Astrocyte (in vitro differentiated cells and primary cell): Measurements from ENCODE around the gene C1GALT1. TPM values are rescaled to one million over a fixed set of nuclear protein-coding genes. Genes with fewer than 3 reads are reported as not detected.

Experiments used
- DNase-seq: peaks from one replicate; pipeline ENCODE4 v3.0.0-alpha.2; 2010; ENCODE audit warnings: low read depth
- FAIRE-seq: peaks from 2 replicates; lab custom pipeline; 2011; peaks lifted over from hg19 to GRCh38; lab: Jason Lieb, UNC
- H2AFZ ChIP-seq: 2 replicates; pipeline ENCODE4 v1.6.0; 2012; ENCODE audit warnings: low read depth, low read length, inconsistent platforms
- H3K27ac ChIP-seq: 2 replicates; pipeline ENCODE4 v1.5.1; 2011; ENCODE audit warnings: low read depth, low read length, inconsistent platforms
- H3K27me3 ChIP-seq: 2 replicates; pipeline ENCODE4 v1.6.0; 2011; ENCODE audit warnings: low read length, inconsistent platforms; ENCODE audit not compliant: insufficient read depth
- H3K36me3 ChIP-seq: 2 replicates; pipeline ENCODE4 v1.5.1; 2011; ENCODE audit warnings: low read length, inconsistent platforms; ENCODE audit not compliant: insufficient read depth
- H3K4me1 ChIP-seq: 2 replicates; pipeline ENCODE4 v1.5.1; 2011; ENCODE audit warnings: low read length, inconsistent platforms; ENCODE audit not compliant: insufficient read depth
- H3K4me2 ChIP-seq: 2 replicates; pipeline ENCODE4 v1.6.0; 2012; ENCODE audit warnings: low read length, inconsistent platforms
- H3K4me3 ChIP-seq: 2 replicates; pipeline ENCODE4 v1.5.1; 2011; ENCODE audit warnings: low read depth, mild to moderate bottlenecking, low read length, inconsistent platforms; ENCODE audit not compliant: insufficient read depth
- H3K79me2 ChIP-seq: 2 replicates; pipeline ENCODE4 v1.6.0; 2012; ENCODE audit warnings: mild to moderate bottlenecking, low read length, inconsistent platforms; ENCODE audit not compliant: insufficient read depth
- H3K9ac ChIP-seq: 2 replicates; pipeline ENCODE4 v1.6.0; 2012; ENCODE audit warnings: mild to moderate bottlenecking, low read length, inconsistent platforms
- H3K9me3 ChIP-seq: 2 replicates; pipeline ENCODE4 v1.5.1; 2012; ENCODE audit warnings: low read depth, mild to moderate bottlenecking, low read length, inconsistent platforms; ENCODE audit not compliant: insufficient read depth
- H4K20me1 ChIP-seq: 2 replicates; pipeline ENCODE4 v1.6.0; 2012; ENCODE audit warnings: low read length, inconsistent platforms; ENCODE audit not compliant: insufficient read depth
- H3K27ac Mint-ChIP-seq: one replicate; pipeline ENCODE4 v1.8.0; 2021; ENCODE audit warnings: mild to moderate bottlenecking, mixed read lengths; ENCODE audit not compliant: unreplicated experiment
- H3K27me3 Mint-ChIP-seq: one replicate; pipeline ENCODE4 v1.8.0; 2021; ENCODE audit warnings: low read depth, mixed read lengths; ENCODE audit not compliant: unreplicated experiment
- H3K36me3 Mint-ChIP-seq: one replicate; pipeline ENCODE4 v1.8.0; 2021; ENCODE audit warnings: low read depth, mixed read lengths; ENCODE audit not compliant: unreplicated experiment
- H3K4me1 Mint-ChIP-seq: one replicate; pipeline ENCODE4 v1.8.0; 2021; ENCODE audit warnings: low read depth, mixed read lengths; ENCODE audit not compliant: unreplicated experiment
- H3K4me3 Mint-ChIP-seq: one replicate; pipeline ENCODE4 v1.8.0; 2021; ENCODE audit warnings: mild to moderate bottlenecking, moderate library complexity, mixed read lengths; ENCODE audit not compliant: unreplicated experiment
- H3K9me3 Mint-ChIP-seq: one replicate; pipeline ENCODE4 v1.8.0; 2021; ENCODE audit warnings: mild to moderate bottlenecking, mixed read lengths; ENCODE audit not compliant: unreplicated experiment
- CTCF ChIP-seq: IDR thresholded peaks from 2 replicates; pipeline ENCODE4 v1.5.1; 2011; ENCODE audit warnings: low read depth, mild to moderate bottlenecking, inconsistent platforms, low read length, moderate library complexity; ENCODE audit not compliant: insufficient read depth
- EZH2 ChIP-seq: IDR thresholded peaks from 2 replicates; pipeline ENCODE4 v1.6.1; 2012; ENCODE audit warnings: mild to moderate bottlenecking, low read length, inconsistent platforms; ENCODE audit not compliant: insufficient read depth
- total RNA-seq: library from RNA; stranded (reverse); gene quantifications from 2 replicates; pipeline ENCODE4 v1.2.1, GENCODE V29; 2021

Gene C1GALT1
- total RNA-seq, 1 donor from 2014 or later = 40.0 TPM

- DNase-seq = peak; percentile 4
- TF ChIP-seq EZH2 = no peak
- no peak for TF ChIP-seq CTCF
- H3K27ac Mint-ChIP-seq = no peak overlapping the region
Observed at GRCh38 chr7:7276161-7276560, 93.8 kb downstream of the C1GALT1 start.

GRCh38 chr7:7290429-7291122 lies 108.2 kb downstream of the C1GALT1 start:
- H3K4me2 ChIP-seq = no peak overlapping the region
- H3K9me3 ChIP-seq = no peaks in the 10 kb centered on the region
- no peaks in the 10 kb centered on the region for H3K79me2 ChIP-seq
- no peaks in the 10 kb centered on the region for H4K20me1 ChIP-seq
- H3K36me3 Mint-ChIP-seq = no peaks in the 10 kb centered on the region
- H3K27ac Mint-ChIP-seq = no peak overlapping the region
- TF ChIP-seq EZH2 (no peak), CTCF (no peak)
- no peaks in the 10 kb centered on the region for H3K4me1 Mint-ChIP-seq
- H3K27me3 ChIP-seq = no peaks in the 10 kb centered on the region
- DNase-seq (no peak), FAIRE-seq (no peak)
- H3K4me3 ChIP-seq = no peak overlapping the region
- H3K4me1 ChIP-seq = no peaks in the 10 kb centered on the region
- no peak overlapping the region for H2AFZ ChIP-seq
- peaks cover 1% of the 10 kb centered on the region for H3K9me3 Mint-ChIP-seq
- no peak overlapping the region for H3K9ac ChIP-seq
- no peaks in the 10 kb centered on the region for H3K27me3 Mint-ChIP-seq
- H3K27ac ChIP-seq = no peak overlapping the region
- H3K4me3 Mint-ChIP-seq = no peak overlapping the region
- no peaks in the 10 kb centered on the region for H3K36me3 ChIP-seq

More at GRCh38 chr7:7276161-7276560, 93.8 kb downstream of the C1GALT1 start:
- no peak overlapping the region for H3K4me2 ChIP-seq
- no peak for FAIRE-seq
- H3K79me2 ChIP-seq = no peaks in the 10 kb centered on the region
- Mint-ChIP-seq H3K36me3 (no peaks in the 10 kb centered on the region), H3K4me1 (peaks cover 7% of the 10 kb centered on the region), H3K27me3 (no peaks in the 10 kb centered on the region), H3K4me3 (no peak overlapping the region), H3K9me3 (peaks cover 6% of the 10 kb centered on the region)
- H4K20me1 ChIP-seq = no peaks in the 10 kb centered on the region
- H2AFZ ChIP-seq = no peak overlapping the region
- no peak overlapping the region for H3K9ac ChIP-seq
- H3K4me1 ChIP-seq = no peaks in the 10 kb centered on the region
- H3K9me3 ChIP-seq = no peaks in the 10 kb centered on the region
- H3K4me3 ChIP-seq = no peak overlapping the region
- no peak overlapping the region for H3K27ac ChIP-seq
- no peaks in the 10 kb centered on the region for H3K27me3 ChIP-seq
- H3K36me3 ChIP-seq = no peaks in the 10 kb centered on the region

GRCh38 chr7:7292085-7292484 lies 109.7 kb downstream of the C1GALT1 start:
- DNase-seq (no peak), FAIRE-seq (no peak)
- Histone ChIP-seq H3K27ac (no peak overlapping the region), H3K27me3 (no peaks in the 10 kb centered on the region), H3K36me3 (no peaks in the 10 kb centered on the region), H3K9ac (no peak overlapping the region), H4K20me1 (no peaks in the 10 kb centered on the region), H3K4me1 (no peaks in the 10 kb centered on the region), H3K4me2 (no peak overlapping the region), H3K79me2 (no peaks in the 10 kb centered on the region), H3K9me3 (no peaks in the 10 kb centered on the region), H3K4me3 (no peak overlapping the region), H2AFZ (no peak overlapping the region)
- Mint-ChIP-seq H3K36me3 (no peaks in the 10 kb centered on the region), H3K27me3 (no peaks in the 10 kb centered on the region), H3K4me1 (no peaks in the 10 kb centered on the region), H3K4me3 (no peak overlapping the region), H3K27ac (no peak overlapping the region), H3K9me3 (no peaks in the 10 kb centered on the region)
- TF ChIP-seq CTCF = no peak
- no peak for TF ChIP-seq EZH2
